Small intestine (tissue), 16 donors: Measurements from ENCODE around the gene KLHL33. TPM values are rescaled to one million over a fixed set of nuclear protein-coding genes. Genes with fewer than 3 reads are reported as not detected.

Experiments used
- DNase-seq, 2 donors: peaks; one replicate each; pipeline versions ENCODE4 v3.0.0 to v3.0.0-alpha.2; 2013
- FAIRE-seq: peaks from 2 replicates; lab custom pipeline; 2012; peaks lifted over from hg19 to GRCh38; lab: Jason Lieb, UNC
- H3K27ac ChIP-seq, 3 donors: one replicate each; pipeline ENCODE4 v1.5.1; 2013; ENCODE audit warnings: low read length in 2 of 3, mild to moderate bottlenecking in 2 of 3, control low read depth in 1 of 3, inconsistent platforms in 1 of 3, low read depth in 1 of 3, moderate library complexity in 1 of 3
- H3K27me3 ChIP-seq, 3 donors: one replicate each; pipeline ENCODE4 v1.6.1; 2013; ENCODE audit warnings: low read length in 3 of 3, inconsistent platforms in 1 of 3; ENCODE audit not compliant: control insufficient read depth in 3 of 3, insufficient read depth in 3 of 3
- H3K36me3 ChIP-seq, 3 donors: one replicate each; pipeline ENCODE4 v1.6.1; 2013; ENCODE audit warnings: low read length in 3 of 3, inconsistent platforms in 1 of 3, low read depth in 1 of 3, mild to moderate bottlenecking in 1 of 3, moderate library complexity in 1 of 3; ENCODE audit not compliant: control insufficient read depth in 3 of 3, insufficient read depth in 2 of 3
- H3K4me1 ChIP-seq, 3 donors: one replicate each; pipeline ENCODE4 v1.6.1; 2013; ENCODE audit warnings: low read length in 2 of 3, inconsistent platforms in 1 of 3, low read depth in 1 of 3, mild to moderate bottlenecking in 1 of 3, moderate library complexity in 1 of 3; ENCODE audit not compliant: control insufficient read depth in 3 of 3, insufficient read depth in 2 of 3
- H3K4me3 ChIP-seq, 3 donors: one replicate each; pipeline ENCODE4 v1.5.1; 2013; ENCODE audit warnings: low read length in 3 of 3, control low read depth in 1 of 3, inconsistent platforms in 1 of 3, low read depth in 1 of 3, mild to moderate bottlenecking in 1 of 3, moderate library complexity in 1 of 3
- H3K9me3 ChIP-seq, 2 donors: one replicate each; pipeline ENCODE4 v1.6.1; 2013; ENCODE audit warnings: low read depth in 1 of 2, low read length in 1 of 2; ENCODE audit not compliant: control insufficient read depth in 2 of 2, insufficient read depth in 1 of 2
- WGBS, 3 donors: extraction: QIAGEN DNeasy Blood & Tissue Kit; methylation state at CpG; one replicate each; pipeline ENCODE4 v1.1.7; 2013; 5-methylcytosine and 5-hydroxymethylcytosine counted together
- long read RNA-seq, 10 donors: transcript quantifications; one replicate each; lab custom pipeline, GENCODE V29; 2026
- polyA plus RNA-seq, 4 donors: library from polyadenylated mRNA; stranded (reverse) in 3 of 4; unstranded in 1 of 4; fragments of 200-250 nt in 3 of 4; fragments of 120-200 nt in 1 of 4; gene quantifications; one replicate each; pipeline versions ENCODE4 v1.2.1 to v1.2.3, GENCODE V29; 2013
- donor health status: healthy with polysubstance abuse.
- donor health status: control.
- donor health status: control.
- donor health status: Bipolar disorder and iron deficiency.
- donor health status: healthy.

KLHL33 gene
- under 1 TPM in 3 of 4 donors, not detected in 1; under 0.01 to 0.37 (median 0.07) TPM for polyA plus RNA-seq
- long read RNA-seq, donor 1: 0 reads
- long read RNA-seq, donor 2: 0 reads
- long read RNA-seq, donor 3: 0 reads
- long read RNA-seq, donor 4: 0 reads
- long read RNA-seq, donor 5: 0 reads
- long read RNA-seq, donor 6: 0 reads
- long read RNA-seq, donor 7: 0 reads
- long read RNA-seq, donor 8: 0 reads
- long read RNA-seq, donor 9: 0 reads
- long read RNA-seq, donor 10: 0 reads

DNA sequence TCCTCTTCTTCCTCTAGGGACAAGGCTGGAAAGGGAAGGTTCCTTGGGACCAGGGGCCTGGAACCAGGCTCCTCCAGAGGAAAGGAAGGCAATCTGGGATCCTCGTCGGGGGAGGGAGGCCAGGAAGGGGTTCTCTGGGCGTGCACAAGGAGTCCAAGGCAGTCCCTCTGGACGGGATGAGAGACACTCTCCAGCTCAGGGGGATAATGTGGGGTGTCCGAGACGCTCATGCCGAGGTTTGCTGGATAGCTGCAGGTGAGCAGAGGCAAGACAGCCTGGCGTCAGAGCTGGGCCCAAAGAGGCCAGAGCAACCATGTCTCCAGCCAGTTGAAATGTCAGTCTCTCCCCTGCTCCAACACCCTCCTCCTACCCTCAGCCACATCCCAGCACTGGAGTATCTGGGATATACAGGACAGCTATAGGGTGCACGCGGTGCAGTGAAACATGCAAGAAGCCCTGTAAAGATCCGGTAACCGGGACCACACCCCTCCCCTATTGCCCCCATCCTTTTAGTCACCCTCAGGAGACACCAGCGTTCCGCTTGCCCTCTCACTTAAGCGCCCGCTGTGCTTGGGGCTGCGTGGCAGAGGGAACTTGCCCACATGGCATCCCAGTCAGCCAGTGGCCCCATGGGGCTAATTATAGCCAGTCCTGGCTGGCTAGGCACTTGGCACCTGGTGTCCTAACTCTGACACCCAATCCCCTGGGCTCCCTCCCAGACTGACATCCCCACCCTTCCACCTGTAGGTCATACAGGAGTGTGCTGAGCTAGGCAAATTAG, at the start of gene KLHL33:
Gene KLHL33, minus strand, starts transcription at position 585 of the 781 bp plus-strand sequence. Its CDS starts 355 bp downstream, at position 230.
- Histone ChIP-seq H3K36me3 (no peaks in the 10 kb centered on the region), H3K4me3 (peak within 1 kb of the TSS in 2 of 3 donors; percentile 1 to 31), H3K27ac (peak within 1 kb of the TSS in 1 of 3 donors; percentile 3), H3K4me1 (peaks cover 0 to 12% (median 0%) of the 10 kb centered on the region in 3 donors), H3K9me3 (no peaks in the 10 kb centered on the region), H3K27me3 (peaks cover 0 to 14% (median 0%) of the 10 kb centered on the region in 3 donors)
- FAIRE-seq: no peak
- WGBS, 3 donors: 84% methylated on average over 17 of the region's 17 CpGs
- DNase-seq: no peak

GRCh38 chr14:20482382-20482781, 46.4 kb upstream of the KLHL33 start:
- Histone ChIP-seq H3K27me3 (no peaks in the 10 kb centered on the region), H3K27ac (no peak overlapping the region), H3K9me3 (no peaks in the 10 kb centered on the region), H3K4me3 (no peak overlapping the region), H3K4me1 (peaks cover 0 to 6% (median 3%) of the 10 kb centered on the region in 3 donors), H3K36me3 (peaks cover 2 to 10% (median 4%) of the 10 kb centered on the region in 3 donors)
- 85 to 91% (median 89%) methylated on average over 5 of the region's 5 CpGs for WGBS, 3 donors
- FAIRE-seq: no peak
- no peak for DNase-seq

DNA sequence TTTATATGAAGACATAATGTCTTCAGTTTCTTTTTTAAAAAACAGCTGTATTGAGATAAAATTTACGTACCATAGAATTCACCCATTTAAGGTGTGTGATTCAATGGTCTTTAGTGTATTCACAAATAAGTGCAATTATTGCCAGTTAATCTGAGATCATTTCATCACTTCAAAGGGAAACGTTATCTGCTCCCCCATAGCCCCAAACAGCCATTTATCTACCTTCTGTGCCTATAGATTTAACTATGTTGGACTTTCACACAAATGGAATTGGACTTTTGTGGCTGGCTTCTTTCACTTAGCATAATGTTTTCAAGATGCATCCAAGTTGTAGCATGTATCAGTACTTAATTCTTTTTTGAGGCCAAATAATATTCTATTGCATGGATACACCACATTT, 42.9 kb upstream of the KLHL33 start:
- Histone ChIP-seq H3K27ac (no peak overlapping the region), H3K9me3 (no peaks in the 10 kb centered on the region), H3K36me3 (peaks cover 16 to 42% (median 25%) of the 10 kb centered on the region in 3 donors), H3K4me1 (peaks cover 2 to 8% (median 4%) of the 10 kb centered on the region in 3 donors), H3K4me3 (no peak overlapping the region), H3K27me3 (no peaks in the 10 kb centered on the region)
- no peak for DNase-seq
- WGBS, 3 donors: 75 to 85% (median 82%) methylated on average over 2 of the region's 2 CpGs
- FAIRE-seq: no peak

DNA sequence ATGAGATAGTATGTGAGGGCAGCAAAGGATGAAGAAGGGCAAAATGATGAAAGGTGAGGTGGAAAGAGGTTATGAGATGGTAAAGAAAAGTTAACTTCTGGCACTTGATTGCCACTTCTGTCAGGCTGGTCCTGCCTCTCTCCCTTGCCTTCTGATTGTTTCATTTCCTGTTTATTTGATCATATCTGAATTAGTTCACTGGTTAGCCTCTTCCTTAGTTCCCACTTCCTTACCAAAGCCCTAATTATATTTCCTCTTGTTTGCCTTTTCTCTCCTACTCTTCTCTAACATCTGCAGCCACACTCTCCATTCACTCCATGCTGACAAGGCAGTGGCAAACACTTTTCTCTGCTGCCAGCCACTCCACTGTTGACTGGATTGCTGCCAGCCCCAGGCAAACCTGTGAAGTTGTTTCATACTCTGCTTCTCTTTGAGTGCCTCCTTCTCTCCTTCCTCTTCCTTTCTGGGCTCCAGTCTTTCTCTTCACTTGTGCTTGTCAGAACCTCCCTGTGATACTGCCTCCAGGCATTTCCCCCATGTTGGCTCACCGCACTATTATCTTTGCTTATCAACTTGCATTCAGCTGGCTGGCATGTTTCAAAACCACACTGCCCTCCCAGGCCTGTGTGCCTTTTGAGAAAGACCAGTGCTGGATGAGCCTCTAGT, 41.4 kb upstream of the KLHL33 start:
- H3K9me3 ChIP-seq: no peaks in the 10 kb centered on the region
- peaks cover 2 to 19% (median 2%) of the 10 kb centered on the region in 3 donors for H3K4me1 ChIP-seq
- peak overlapping the region in 2 of 3 donors; percentile 50 to 62 for H3K27ac ChIP-seq
- peaks cover 20 to 49% (median 27%) of the 10 kb centered on the region in 3 donors for H3K36me3 ChIP-seq
- FAIRE-seq: no peak
- DNase-seq: no peak
- H3K27me3 ChIP-seq: no peaks in the 10 kb centered on the region
- WGBS, 3 donors: 18 to 36% (median 24%) methylated on average over 1 of the region's 1 CpG
- H3K4me3 ChIP-seq: no peak overlapping the region

GRCh38 chr14:20476776-20477175, 40.8 kb upstream of the KLHL33 start:
- H3K27ac ChIP-seq: peak overlapping the region in 1 of 3 donors; percentile 62
- no peak for FAIRE-seq
- H3K27me3 ChIP-seq: no peaks in the 10 kb centered on the region
- no peak overlapping the region for H3K4me3 ChIP-seq
- no peak for DNase-seq
- peaks cover 20 to 51% (median 27%) of the 10 kb centered on the region in 3 donors for H3K36me3 ChIP-seq
- WGBS, 3 donors: 79 to 83% (median 82%) methylated on average over 5 of the region's 5 CpGs
- H3K4me1 ChIP-seq: peaks cover 5 to 25% (median 6%) of the 10 kb centered on the region in 3 donors
- H3K9me3 ChIP-seq: no peaks in the 10 kb centered on the region

- Histone ChIP-seq H3K9me3 (no peaks in the 10 kb centered on the region), H3K27ac (peak overlapping the region in 2 of 3 donors; percentile 47 to 98), H3K27me3 (no peaks in the 10 kb centered on the region), H3K4me3 (peak overlapping the region in 2 of 3 donors; percentile 88 to 98), H3K36me3 (peaks cover 16 to 44% (median 27%) of the 10 kb centered on the region in 3 donors), H3K4me1 (peaks cover 7 to 30% (median 16%) of the 10 kb centered on the region in 3 donors)
- peak; percentile 50 to 78 for DNase-seq
- FAIRE-seq: no peak
- 27 to 72% (median 47%) methylated on average over 2 of the region's 2 CpGs for WGBS, 3 donors
Measured at GRCh38 chr14:20472536-20473169, 36.7 kb upstream of the KLHL33 start.

GRCh38 chr14:20470603-20470901, 34.6 kb upstream of the KLHL33 start:
- H3K4me3 ChIP-seq: peak overlapping the region; percentile 72 to 98 (median 88)
- peaks cover 11 to 23% (median 16%) of the 10 kb centered on the region in 3 donors for H3K36me3 ChIP-seq
- WGBS, 3 donors: 0 to 3% (median 0%) methylated on average over 2 of the region's 2 CpGs
- no peaks in the 10 kb centered on the region for H3K27me3 ChIP-seq
- FAIRE-seq (no peak), DNase-seq (peak in 1 of 2 donors; percentile 59)
- peaks cover 5 to 39% (median 14%) of the 10 kb centered on the region in 3 donors for H3K4me1 ChIP-seq
- peak overlapping the region; percentile 85 to 98 (median 88) for H3K27ac ChIP-seq
- H3K9me3 ChIP-seq: no peaks in the 10 kb centered on the region
